Hepatocyte (in vitro differentiated cells): ENCODE results near the gene COQ8B.

Source experiments
- CTCF ChIP-seq: fragments of 200-600 bp; sonication (generic); IDR thresholded peaks from 2 replicates; pipeline ENCODE4 v1.5.1; 2016; ENCODE audit warnings: antibody characterized with exemption, mild to moderate bottlenecking; ENCODE audit not compliant: poor library complexity
- EZH2 ChIP-seq: fragments of 200-600 bp; sonication (generic); IDR thresholded peaks from 2 replicates; pipeline ENCODE4 v1.6.1; 2016; ENCODE audit warnings: antibody characterized with exemption, mild to moderate bottlenecking, borderline replicate concordance
- EZH2phosphoT487 ChIP-seq: fragments of 200-600 bp; sonication (generic); IDR thresholded peaks from one replicate; pipeline ENCODE4 v1.6.1; 2018; ENCODE audit warnings: antibody characterized with exemption, mild to moderate bottlenecking, low read depth, moderate library complexity; ENCODE audit not compliant: unreplicated experiment, severe bottlenecking

GRCh38 chr19:40690050-40690692 is 26.5 kb downstream of the COQ8B start, which contains the start of gene NUMBL:
- TF ChIP-seq CTCF, result no peak
- no peak for TF ChIP-seq EZH2
- no peak for TF ChIP-seq EZH2phosphoT487
